Tibial nerve (tissue), 4 donors: ENCODE results near the gene CDK13. TPM values are rescaled to one million over a fixed set of nuclear protein-coding genes. Genes with fewer than 3 reads are reported as not detected.
A peak's percentile ranks its signal among the peaks of the same experiment; 100 is the strongest.

Source experiments
- DNase-seq, 2 donors: peaks; one replicate each; pipeline ENCODE4 v3.0.0-alpha.2; 2019; ENCODE audit warnings: low spot score in 2 of 2
- H3K27ac ChIP-seq, 4 donors: fragments of 200-600 bp; sonication (generic) in 3 of 4; one replicate each; pipeline ENCODE4 v1.5.1; 2017 to 2019; ENCODE audit warnings: mild to moderate bottlenecking in 1 of 4
- H3K27me3 ChIP-seq, 2 donors: fragments of 200-600 bp; sonication (generic) in 1 of 2; one replicate each; pipeline versions ENCODE4 v1.5.1 to v1.6.0; 2017 to 2019
- H3K36me3 ChIP-seq, 3 donors: fragments of 200-600 bp; sonication (generic); one replicate each; pipeline ENCODE4 v1.5.1; 2018 to 2019
- H3K4me1 ChIP-seq, 4 donors: fragments of 200-600 bp; sonication (generic) in 3 of 4; one replicate each; pipeline ENCODE4 v1.5.1; 2017 to 2019
- H3K4me3 ChIP-seq, 4 donors: fragments of 200-600 bp; sonication (generic) in 3 of 4; one replicate each; pipeline ENCODE4 v1.5.1; 2017 to 2019; ENCODE audit warnings: mild to moderate bottlenecking in 1 of 4, moderate library complexity in 1 of 4
- H3K9me3 ChIP-seq, 4 donors: fragments of 200-600 bp; sonication (generic) in 3 of 4; one replicate each; pipeline ENCODE4 v1.5.1; 2017 to 2019
- CTCF ChIP-seq, 5 experiments: fragments of 200-600 bp in 3 of 5; fragments of 450-650 bp in 2 of 5; sonication (generic) in 3 of 5; IDR thresholded peaks; one replicate each; pipeline ENCODE4 v1.5.1; 2016 to 2019; ENCODE audit warnings: antibody characterized with exemption in 5 of 5, mild to moderate bottlenecking in 3 of 5, moderate library complexity in 2 of 5
- EP300 ChIP-seq, 2 donors: sonication (generic); formaldehyde crosslinking; IDR thresholded peaks; one replicate each; pipeline ENCODE4 v1.6.1; 2017; ENCODE audit warnings: antibody characterized with exemption in 2 of 2, mild to moderate bottlenecking in 1 of 2
- POLR2A ChIP-seq, 2 donors: fragments of 450-650 bp; IDR thresholded peaks; one replicate each; pipeline ENCODE4 v1.6.1; 2017; ENCODE audit warnings: antibody characterized with exemption in 2 of 2, mild to moderate bottlenecking in 2 of 2, moderate library complexity in 2 of 2
- WGBS, 2 donors: methylation state at CpG; one replicate each; pipeline ENCODE4 v1.1.5; 2018; 5-methylcytosine and 5-hydroxymethylcytosine counted together
- total RNA-seq, 4 donors: library from RNA; depleted of rRNA; stranded (reverse); fragments of >200 nt; gene quantifications; one replicate each; pipeline ENCODE4 v1.1.0, GENCODE V29; 2016

Gene CDK13
- total RNA-seq, 4 donors from 2014 or later = 87.8 to 128 (median 114) TPM

GRCh38 chr7:39936761-39937160 is 13.3 kb upstream of the CDK13 start:
- no peaks in the 10 kb centered on the region for H3K36me3 ChIP-seq
- no peak overlapping the region for H3K27ac ChIP-seq
- no peaks in the 10 kb centered on the region for H3K4me1 ChIP-seq
- no peaks in the 10 kb centered on the region for H3K27me3 ChIP-seq
- TF ChIP-seq EP300 (IDR thresholded peaks at IDR 0.05) = no peak
- no peak for TF ChIP-seq CTCF (IDR thresholded peaks at IDR 0.05)
- TF ChIP-seq POLR2A (IDR thresholded peaks at IDR 0.05) = no peak
- no peak overlapping the region for H3K4me3 ChIP-seq
- no peak for DNase-seq
- no peaks in the 10 kb centered on the region for H3K9me3 ChIP-seq
- 83 to 89% methylated on average over 3 of the region's 3 CpGs for WGBS, 2 donors

- no peak for DNase-seq
- Histone ChIP-seq H3K27ac (no peak overlapping the region), H3K36me3 (no peaks in the 10 kb centered on the region), H3K9me3 (no peaks in the 10 kb centered on the region), H3K4me1 (no peaks in the 10 kb centered on the region), H3K4me3 (no peak overlapping the region), H3K27me3 (no peaks in the 10 kb centered on the region)
- TF ChIP-seq EP300 (IDR thresholded peaks at IDR 0.05) = no peak
- no peak for TF ChIP-seq POLR2A (IDR thresholded peaks at IDR 0.05)
- TF ChIP-seq CTCF (IDR thresholded peaks at IDR 0.05) = no peak
- 76 to 93% methylated on average over 2 of the region's 2 CpGs for WGBS, 2 donors
Observed at GRCh38 chr7:39937366-39938153, 12.5 kb upstream of the CDK13 start.

GRCh38 chr7:39942883-39943282 is 7.2 kb upstream of the CDK13 start:
- H3K36me3 ChIP-seq = no peaks in the 10 kb centered on the region
- no peak for TF ChIP-seq POLR2A (IDR thresholded peaks at IDR 0.05)
- no peak for TF ChIP-seq CTCF (IDR thresholded peaks at IDR 0.05)
- no peak for TF ChIP-seq EP300 (IDR thresholded peaks at IDR 0.05)
- 97 to 98% methylated on average over 2 of the region's 2 CpGs for WGBS, 2 donors

GRCh38 chr7:39946693-39947092 is 3.4 kb upstream of the CDK13 start:
- TF ChIP-seq CTCF (IDR thresholded peaks at IDR 0.05) (no peak), POLR2A (IDR thresholded peaks at IDR 0.05) (no peak), EP300 (IDR thresholded peaks at IDR 0.05) (no peak)
- no peak overlapping the region for H3K4me3 ChIP-seq

More at GRCh38 chr7:39942883-39943282, 7.2 kb upstream of the CDK13 start:
- no peaks in the 10 kb centered on the region for H3K27me3 ChIP-seq
- no peak overlapping the region for H3K4me3 ChIP-seq
- no peaks in the 10 kb centered on the region for H3K9me3 ChIP-seq
- no peak overlapping the region for H3K27ac ChIP-seq
- DNase-seq = no peak
- H3K4me1 ChIP-seq = peaks cover 0 to 2% (median 0%) of the 10 kb centered on the region in 4 donors

GRCh38 chr7:39948375-39948955 is 1.6 kb upstream of the CDK13 start:
- Histone ChIP-seq H3K4me3 (peak overlapping the region; percentile 71 to 96 (median 89)), H3K9me3 (no peaks in the 10 kb centered on the region), H3K27ac (peak overlapping the region; percentile 96 to 99 (median 99)), H3K36me3 (no peaks in the 10 kb centered on the region), H3K4me1 (peaks cover 0 to 26% (median 12%) of the 10 kb centered on the region in 4 donors), H3K27me3 (no peaks in the 10 kb centered on the region)
- no peak for DNase-seq
- 44 to 52% methylated on average over 10 of the region's 10 CpGs for WGBS, 2 donors
- TF ChIP-seq EP300 (IDR thresholded peaks at IDR 0.05) (no peak), POLR2A (IDR thresholded peaks at IDR 0.05) (no peak), CTCF (IDR thresholded peaks at IDR 0.05) (no peak)

More at GRCh38 chr7:39946693-39947092, 3.4 kb upstream of the CDK13 start:
- Histone ChIP-seq H3K27me3 (no peaks in the 10 kb centered on the region), H3K27ac (no peak overlapping the region), H3K36me3 (no peaks in the 10 kb centered on the region), H3K9me3 (no peaks in the 10 kb centered on the region), H3K4me1 (peaks cover 0 to 9% (median 5%) of the 10 kb centered on the region in 4 donors)
- no peak for DNase-seq
- 83 to 87% methylated on average over 9 of the region's 9 CpGs for WGBS, 2 donors
